GM10248 (cell line): ENCODE data around the gene ATM.
"Not testable (repeated sequence)": the region's sequence is repeated elsewhere in the genome, so short reads cannot be mapped to it uniquely, and the experiment has no call there.

Experiments used
- CTCF ChIA-PET: fragments of 300-600 bp; sonication (Branson Sonifier 250); formaldehyde crosslinking; extraction: SDS; loops from one replicate; lab custom pipeline; 2021; ENCODE audit warnings: antibody characterized with exemption; lab: Yijun Ruan, JAX
- POLR2A ChIA-PET: fragments of 350-650 bp; sonication (Branson Sonifier 250); formaldehyde crosslinking; extraction: SDS; loops from one replicate; lab custom pipeline; 2020; ENCODE audit warnings: antibody characterized with exemption; lab: Yijun Ruan, JAX
- DNase-seq: peaks from one replicate; pipeline ENCODE4 v3.0.0; 2012; ENCODE audit errors: extremely low spot score
- CTCF ChIP-seq: IDR thresholded peaks from 2 replicates; pipeline ENCODE4 v1.5.1; 2012; ENCODE audit warnings: mild to moderate bottlenecking, low read depth; ENCODE audit errors: extremely low read depth, missing control alignments, control extremely low read depth

The ATM gene

DNA sequence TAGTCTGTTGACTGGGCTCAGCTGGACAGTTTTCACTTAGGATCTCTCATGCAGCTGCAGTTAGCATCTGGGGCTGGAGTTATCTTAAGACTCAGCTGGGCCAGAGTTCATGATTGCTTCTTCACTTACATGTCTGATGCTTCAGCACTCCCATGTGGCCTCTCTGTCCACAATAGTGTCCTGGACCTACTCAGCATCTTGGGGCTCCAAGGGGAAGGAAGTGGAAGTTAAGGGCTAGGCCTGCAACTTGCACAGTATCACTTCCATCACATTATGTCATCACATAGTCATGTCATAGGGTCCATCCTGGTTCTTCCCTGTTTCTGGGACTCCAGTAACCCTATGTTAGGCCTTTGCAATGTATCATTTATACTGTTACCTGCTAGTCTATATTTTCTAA lies 128.6 kb downstream of the ATM start:
- ChIA-PET CTCF (interaction anchor here (1.2 kb wide), 1 partner anchor 14 kb away, joined by 4 read pairs; no protein-coding TSS in a partner anchor), POLR2A (no interaction called here)
- no peak for DNase-seq
- no peak for TF ChIP-seq CTCF

- ChIA-PET CTCF (interaction anchor here (1.4 kb wide), 1 partner anchor 21 kb away, joined by 3 read pairs; no protein-coding TSS in a partner anchor), POLR2A (no interaction called here)
- DNase-seq: no peak
- TF ChIP-seq CTCF: no peak
Measured at GRCh38 chr11:108364159-108364558, 141.3 kb downstream of the ATM start.

DNA sequence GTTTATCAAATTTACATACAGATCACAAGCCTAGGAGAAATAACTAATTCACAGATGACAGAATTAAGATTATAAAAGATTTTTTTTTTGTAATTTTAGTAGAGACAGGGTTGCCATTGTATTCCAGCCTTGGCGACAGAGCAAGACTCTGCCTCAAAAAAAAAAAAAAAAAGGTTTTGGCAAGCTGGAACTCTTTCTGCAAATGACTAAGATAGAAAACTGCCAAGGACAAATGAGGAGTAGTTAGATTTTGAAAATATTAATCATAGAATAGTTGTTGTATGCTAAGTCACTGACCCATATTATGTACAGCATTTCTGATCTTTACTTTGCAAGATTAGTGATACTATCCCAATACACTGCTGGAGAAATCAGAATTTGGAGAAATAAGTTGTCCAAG lies 145.3 kb downstream of the ATM start:
- POLR2A ChIA-PET: interaction anchor here (0.6 kb wide), 1 partner anchor 15 kb away, joined by 4 read pairs; no protein-coding TSS in a partner anchor
- no peak for DNase-seq
- CTCF ChIA-PET: no interaction called here
- no peak for TF ChIP-seq CTCF

DNA sequence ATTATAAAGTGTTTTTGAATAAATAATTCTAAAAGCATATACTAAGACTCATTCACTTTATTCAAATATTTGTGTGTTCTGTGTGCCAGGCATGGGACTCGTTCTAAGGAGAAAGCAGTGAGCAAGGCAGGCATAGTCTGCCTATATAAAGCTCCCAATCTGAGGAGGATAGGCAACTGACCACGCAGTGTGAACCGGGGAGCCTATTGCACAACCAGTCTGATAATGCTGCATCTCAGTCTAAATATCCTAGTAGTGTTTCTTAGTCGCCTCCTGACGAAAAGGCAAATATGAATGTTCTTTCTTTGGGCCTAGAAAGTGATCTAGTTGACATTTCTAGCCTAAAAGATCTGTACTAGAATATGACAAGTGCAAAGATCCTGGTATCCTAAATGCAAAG lies 146.2 kb downstream of the ATM start:
- no peak for DNase-seq
- ChIA-PET POLR2A (no interaction called here), CTCF (no interaction called here)
- no peak for TF ChIP-seq CTCF

- POLR2A ChIA-PET: no interaction called here
- CTCF ChIA-PET: interaction anchor here (1.2 kb wide), 1 partner anchor 10 kb away, joined by 3 read pairs; no protein-coding TSS in a partner anchor
- TF ChIP-seq CTCF: no peak
- no peak for DNase-seq
Measured at GRCh38 chr11:108370315-108370714, 147.4 kb downstream of the ATM start.

DNA sequence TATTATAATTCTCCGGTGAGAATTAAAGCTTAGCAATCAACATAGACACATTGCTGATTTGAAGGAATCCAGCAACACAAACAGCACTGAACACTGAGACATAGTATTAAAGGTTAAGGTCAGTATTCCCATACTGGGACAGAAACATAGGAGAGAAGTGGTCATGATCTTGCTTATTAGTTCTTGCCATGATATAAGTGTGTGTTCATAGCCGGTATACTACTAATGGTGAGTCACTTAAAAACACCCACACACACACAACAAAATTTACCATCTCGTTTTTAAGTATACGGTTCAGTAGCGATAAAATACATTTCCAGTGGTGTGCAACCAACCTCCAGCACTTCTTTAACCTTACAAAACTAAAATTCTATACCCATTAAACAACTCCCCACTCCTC lies 148.1 kb downstream of the ATM start:
- CTCF ChIA-PET: interaction anchor here (1.2 kb wide), 1 partner anchor 9 kb away, joined by 3 read pairs; no protein-coding TSS in a partner anchor
- no peak for DNase-seq
- POLR2A ChIA-PET: no interaction called here
- no peak for TF ChIP-seq CTCF

DNA sequence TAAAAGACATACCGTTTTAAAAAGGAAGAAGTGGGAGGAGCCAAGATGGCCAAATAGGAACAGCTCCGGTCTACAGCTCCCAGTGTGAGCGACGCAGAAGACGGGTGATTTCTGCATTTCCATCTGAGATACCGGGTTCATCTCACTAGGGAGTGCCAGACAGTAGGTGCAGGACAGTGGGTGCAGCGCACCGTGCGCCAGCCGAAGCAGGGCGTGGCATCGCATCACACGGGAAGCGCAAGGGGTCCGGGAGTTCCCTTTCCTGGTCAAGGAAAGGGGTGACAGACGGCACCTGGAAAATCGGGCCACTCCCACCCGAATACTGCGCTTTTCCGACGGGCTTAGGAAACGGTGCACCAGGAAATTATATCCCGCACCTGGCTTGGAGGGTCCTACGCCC lies 150.6 kb downstream of the ATM start:
- CTCF ChIA-PET, DNase-seq, POLR2A ChIA-PET: not testable (repeated sequence)
